ENCODE results near the gene RNASE8. TPM values are rescaled to one million over a fixed set of nuclear protein-coding genes. Genes with fewer than 3 reads are reported as not detected.
A peak's percentile ranks its signal among the peaks of the same experiment; 100 is the strongest.

The RNASE8 gene
- total and polyA plus RNA-seq, 2 of the 4 experiments (the other 2 are of a cell fraction), result not detected

DNA sequence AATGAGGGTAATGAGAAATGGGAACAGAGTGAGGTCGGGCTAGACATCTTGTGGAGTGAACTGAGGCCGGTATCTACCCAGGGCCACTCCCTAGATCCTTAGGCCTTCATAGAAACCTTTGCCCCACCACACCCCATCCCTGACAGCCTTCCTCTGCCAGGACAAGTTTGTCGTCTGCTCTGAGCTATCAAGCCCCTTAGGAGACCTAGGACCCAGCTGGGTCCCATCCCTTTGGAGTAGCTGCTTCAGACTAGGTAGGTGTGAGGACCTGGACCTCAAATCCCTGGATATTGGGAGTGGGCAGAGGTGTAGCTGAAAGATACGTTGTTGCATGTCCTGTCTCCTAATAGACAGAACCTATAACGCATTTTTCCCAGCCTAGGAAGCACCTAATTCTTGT, 43.3 kb downstream of the RNASE8 start, which contains the start of gene TMEM253:
TMEM253 (plus strand) TSS at position 136 of the 400 bp plus-strand sequence. CDS start 278 bp downstream, outside the sequence.
- H2BK5ac ChIP-seq (ENCODE audit: low read depth, low read length, poor library complexity, severe bottlenecking), result no peak within 1 kb of the TSS
- H4K8ac ChIP-seq (ENCODE audit: low read depth in 2 of 2, low read length in 2 of 2), result no peak within 1 kb of the TSS; a peak in 1 of 4 replicates
- no peaks in the 10 kb centered on the region; the same call in 1 of the 2 replicates for H4K20me1 ChIP-seq (ENCODE audit: insufficient read depth, low read length)
- ATAC-seq (ENCODE audit: low read depth) (no peak), DNase-seq (no peak)
- H3K4me3 ChIP-seq (ENCODE audit: insufficient read depth, low read depth, low read length), result no peak within 1 kb of the TSS
- no peak within 1 kb of the TSS for H4K91ac ChIP-seq (ENCODE audit: insufficient read depth, low read depth, low read length)
- TF ChIP-seq, protein P1, sequence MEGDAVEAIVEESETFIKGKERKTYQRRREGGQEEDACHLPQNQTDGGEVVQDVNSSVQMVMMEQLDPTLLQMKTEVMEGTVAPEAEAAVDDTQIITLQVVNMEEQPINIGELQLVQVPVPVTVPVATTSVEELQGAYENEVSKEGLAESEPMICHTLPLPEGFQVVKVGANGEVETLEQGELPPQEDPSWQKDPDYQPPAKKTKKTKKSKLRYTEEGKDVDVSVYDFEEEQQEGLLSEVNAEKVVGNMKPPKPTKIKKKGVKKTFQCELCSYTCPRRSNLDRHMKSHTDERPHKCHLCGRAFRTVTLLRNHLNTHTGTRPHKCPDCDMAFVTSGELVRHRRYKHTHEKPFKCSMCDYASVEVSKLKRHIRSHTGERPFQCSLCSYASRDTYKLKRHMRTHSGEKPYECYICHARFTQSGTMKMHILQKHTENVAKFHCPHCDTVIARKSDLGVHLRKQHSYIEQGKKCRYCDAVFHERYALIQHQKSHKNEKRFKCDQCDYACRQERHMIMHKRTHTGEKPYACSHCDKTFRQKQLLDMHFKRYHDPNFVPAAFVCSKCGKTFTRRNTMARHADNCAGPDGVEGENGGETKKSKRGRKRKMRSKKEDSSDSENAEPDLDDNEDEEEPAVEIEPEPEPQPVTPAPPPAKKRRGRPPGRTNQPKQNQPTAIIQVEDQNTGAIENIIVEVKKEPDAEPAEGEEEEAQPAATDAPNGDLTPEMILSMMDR (conservative IDR thresholded peaks at IDR 0.05; ENCODE audit: low read depth, low read length), result no peak
- TF ChIP-seq RCOR1 (IDR thresholded peaks at IDR 0.05; ENCODE audit: insufficient replicate concordance, low read length) (no peak), NFE2L2 (IDR thresholded peaks at IDR 0.05; ENCODE audit: low read depth, low read length) (no peak), MXI1 (IDR thresholded peaks at IDR 0.05; ENCODE audit: borderline replicate concordance, low read depth, low read length) (no peak), FOS (IDR thresholded peaks at IDR 0.05; ENCODE audit: low read depth, low read length) (no peak), POLR2A (IDR thresholded peaks at IDR 0.05; ENCODE audit: low read depth, low read length) (no peak)
- TF ChIP-seq, protein P2, sequence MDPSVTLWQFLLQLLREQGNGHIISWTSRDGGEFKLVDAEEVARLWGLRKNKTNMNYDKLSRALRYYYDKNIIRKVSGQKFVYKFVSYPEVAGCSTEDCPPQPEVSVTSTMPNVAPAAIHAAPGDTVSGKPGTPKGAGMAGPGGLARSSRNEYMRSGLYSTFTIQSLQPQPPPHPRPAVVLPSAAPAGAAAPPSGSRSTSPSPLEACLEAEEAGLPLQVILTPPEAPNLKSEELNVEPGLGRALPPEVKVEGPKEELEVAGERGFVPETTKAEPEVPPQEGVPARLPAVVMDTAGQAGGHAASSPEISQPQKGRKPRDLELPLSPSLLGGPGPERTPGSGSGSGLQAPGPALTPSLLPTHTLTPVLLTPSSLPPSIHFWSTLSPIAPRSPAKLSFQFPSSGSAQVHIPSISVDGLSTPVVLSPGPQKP (IDR thresholded peaks at IDR 0.05; ENCODE audit: borderline replicate concordance, low read depth, low read length), result no peak
- H3K23ac ChIP-seq (ENCODE audit: low read depth, low read length), result peak within 1 kb of the TSS; percentile 9; the same call in 1 of the 2 replicates
- no peak within 1 kb of the TSS for H3K27ac ChIP-seq (ENCODE audit: insufficient read depth, low read length)
- no peaks in the 10 kb centered on the region for H3K27me3 ChIP-seq (ENCODE audit: control insufficient read depth, insufficient read depth, low read length)
- no peak within 1 kb of the TSS for H3K14ac ChIP-seq (replicated peaks; ENCODE audit: low read depth, low read length)
- no peaks in the 10 kb centered on the region for H3K9me3 ChIP-seq (ENCODE audit: control insufficient read depth, insufficient read depth, low read length)
- H3K18ac ChIP-seq (ENCODE audit: low read depth, low read length), result no peak within 1 kb of the TSS
- H3K36me3 ChIP-seq (ENCODE audit: control insufficient read depth, insufficient read depth, low read length), result no peaks in the 10 kb centered on the region
- BruUV-seq (replicated peaks), result no TSS peak
- no CpG with 5 or more reads among the region's 5 CpGs for WGBS, 2 experiments (ENCODE audit: extremely low coverage in 2 of 2, insufficient read length in 1 of 2)
- H2AK5ac ChIP-seq (ENCODE audit: low read depth, low read length), result no peak within 1 kb of the TSS
- H3K9me1 ChIP-seq (ENCODE audit: insufficient read depth, low read length), result peaks cover 3% of the 10 kb centered on the region; the same call in 1 of the 2 replicates
- no peak within 1 kb of the TSS for H2BK15ac ChIP-seq (ENCODE audit: low read depth, low read length)
- CTCF ChIA-PET, result interaction anchor here (1.4 kb wide), 1 partner anchor 86 kb away, joined by 3 read pairs; no protein-coding TSS in a partner anchor
- H3K4me2 ChIP-seq (ENCODE audit: low read depth, low read length), result no peak within 1 kb of the TSS
- no peak within 1 kb of the TSS for H2BK120ac ChIP-seq (ENCODE audit: low read depth, low read length)
- no peak within 1 kb of the TSS for H2AFZ ChIP-seq (replicated peaks; ENCODE audit: low read length, poor library complexity)
- H2BK20ac ChIP-seq (ENCODE audit: low read depth, low read length), result no peak within 1 kb of the TSS
- no peak within 1 kb of the TSS for H4K5ac ChIP-seq (ENCODE audit: low read depth, low read length)
- no peak within 1 kb of the TSS for H3K56ac ChIP-seq (ENCODE audit: extremely low read depth, insufficient read depth, low read length)
- 0 out of 4 replicates have a peak, but pooled peaks cover 0 to 2% of the 10 kb centered on the region in 2 experiments for H3K79me1 ChIP-seq (ENCODE audit: low read depth in 1 of 2, low read length in 2 of 2)
- in situ Hi-C loops (cut with MboI; ENCODE audit: low sequenced_read_pairs), result loop anchor here (5.0 kb wide), 1 partner anchor 84 kb away; no protein-coding TSS in a partner anchor
- H2AK9ac ChIP-seq (replicated peaks; ENCODE audit: low read depth, low read length, poor library complexity), result no peak within 1 kb of the TSS
- no peak within 1 kb of the TSS for H3K9ac ChIP-seq (ENCODE audit: low read depth, low read length)
- dilution Hi-C loops (cut with HindIII; ENCODE audit: low sequenced_read_pairs, unreplicated experiment), result no loop called here
- H3K4ac ChIP-seq (ENCODE audit: low read depth, low read length), result no peak within 1 kb of the TSS
- intact Hi-C loops (cut with micrococcal nuclease), result loop anchor here (5.0 kb wide), 2 partner anchors 244 to 419 kb away; partner anchors contain the start of gene RNASE4
- H3K4me1 ChIP-seq (ENCODE audit: control insufficient read depth, insufficient read depth, low read length), result peaks cover 2% of the 10 kb centered on the region; the same call in 1 of the 2 replicates
- POLR2A ChIA-PET (ENCODE audit: unreplicated experiment), result interaction anchor here (0.5 kb wide), 1 partner anchor 29 kb away, joined by 8 read pairs; no protein-coding TSS in a partner anchor
